Stomach (tissue), 9 donors: ENCODE data around the gene CKAP2. TPM values are rescaled to one million over a fixed set of nuclear protein-coding genes. Genes with fewer than 3 reads are reported as not detected.

Source experiments
- DNase-seq, 2 donors: peaks; one replicate each; pipeline versions ENCODE4 v3.0.0 to v3.0.0-alpha.2; 2013 to 2019
- H3K27ac ChIP-seq, 5 donors: fragments of 200-600 bp in 4 of 5; sonication (generic) in 4 of 5; one replicate each; pipeline ENCODE4 v1.5.1; 2013 to 2019; ENCODE audit warnings: mild to moderate bottlenecking in 1 of 5, moderate library complexity in 1 of 5
- H3K27me3 ChIP-seq, 3 donors: fragments of 200-600 bp; sonication (generic); one replicate each; pipeline ENCODE4 v1.5.1; 2017 to 2019; ENCODE audit warnings: mixed run types in 1 of 3
- H3K36me3 ChIP-seq, 4 donors: fragments of 200-600 bp; sonication (generic); 1 replicate in 3 of 4; 2 replicates in 1 of 4; pipeline ENCODE4 v1.5.1; 2016 to 2019
- H3K4me1 ChIP-seq, 4 donors: fragments of 200-600 bp; sonication (generic); one replicate each; pipeline ENCODE4 v1.5.1; 2016 to 2019
- H3K4me3 ChIP-seq, 4 donors: fragments of 200-600 bp; sonication (generic) in 3 of 4; one replicate each; pipeline ENCODE4 v1.5.1; 2016 to 2019; ENCODE audit warnings: mild to moderate bottlenecking in 1 of 4
- H3K9me3 ChIP-seq, 4 donors: fragments of 200-600 bp; sonication (generic); one replicate each; pipeline ENCODE4 v1.5.1; 2016 to 2019
- EP300 ChIP-seq: sonication (generic); formaldehyde crosslinking; IDR thresholded peaks from one replicate; pipeline ENCODE4 v1.6.1; 2017; ENCODE audit warnings: antibody characterized with exemption
- POLR2A ChIP-seq, 4 donors: fragments of 450-650 bp; IDR thresholded peaks; one replicate each; pipeline ENCODE4 v1.6.1; 2016; ENCODE audit warnings: antibody characterized with exemption in 4 of 4, control low read depth in 2 of 4, mild to moderate bottlenecking in 1 of 4, moderate library complexity in 1 of 4
- POLR2AphosphoS5 ChIP-seq, 3 donors: sonication (generic); formaldehyde crosslinking; IDR thresholded peaks; one replicate each; pipeline ENCODE4 v1.6.1; 2016; ENCODE audit warnings: antibody characterized with exemption in 3 of 3
- whole genome bisulfite sequencing, 5 donors: extraction: QIAGEN DNeasy Blood & Tissue Kit in 3 of 5; methylation state at CpG; one replicate each; pipeline versions ENCODE4 v1.1.5 to v1.1.7; 2013 to 2018; 5-methylcytosine and 5-hydroxymethylcytosine counted together
- intact Hi-C: fragments of 100-400 bp; cut with DNase I; formaldehyde crosslinking; loops from one replicate; pipeline ENCODE4 v1.15.1; 2023; ENCODE audit warnings: low total_unique reads
- polyA plus RNA-seq, 3 donors: library from polyadenylated mRNA; stranded (reverse); fragments of 200-250 nt; gene quantifications; one replicate each; pipeline ENCODE4 v1.2.3, GENCODE V29; 2013
- total RNA-seq, 5 donors: library from RNA; depleted of rRNA; stranded (reverse); fragments of >200 nt; gene quantifications; one replicate each; pipeline versions ENCODE4 v1.1.0 to v1.2.3, GENCODE V29; 2014 to 2016
- TF ChIP-seq, protein P1 (sequence below), 7 experiments: fragments of 450-650 bp in 4 of 7; fragments of 200-600 bp in 3 of 7; sonication (generic) in 3 of 7; IDR thresholded peaks; one replicate each; pipeline ENCODE4 v1.5.1; 2016 to 2019; ENCODE audit warnings: antibody characterized with exemption in 7 of 7, control low read depth in 2 of 7, mild to moderate bottlenecking in 1 of 7
- donor health status: healthy with polysubstance abuse.
- donor health status: Bipolar disorder and iron deficiency.
- donor health status: healthy.

Gene CKAP2
- total and polyA plus RNA-seq, 8 donors = 2.3 to 31.6 (median 12.5) TPM

DNA sequence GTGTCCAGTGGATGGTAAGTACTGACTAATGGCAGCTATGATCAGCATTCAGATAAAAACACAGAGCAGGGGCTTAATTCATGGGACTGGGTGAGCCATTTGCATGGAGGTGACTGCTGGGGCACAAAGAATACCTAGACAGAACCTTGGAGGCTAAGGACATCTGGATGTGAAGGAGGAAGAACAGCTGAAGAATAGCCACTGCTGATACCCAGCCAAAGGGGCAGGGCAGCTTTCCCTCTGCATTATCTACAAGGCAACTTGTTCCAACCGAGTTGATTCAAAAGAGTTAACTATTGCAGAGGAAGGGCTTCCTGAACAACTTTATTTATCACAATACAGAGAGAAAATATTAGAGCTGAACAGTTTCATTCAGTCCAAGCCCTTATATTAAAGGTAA lies 36.2 kb upstream of the CKAP2 start:
- H3K9me3 ChIP-seq = no peaks in the 10 kb centered on the region
- no peaks in the 10 kb centered on the region for H3K4me1 ChIP-seq
- peaks cover 38 to 100% (median 99%) of the 10 kb centered on the region in 4 donors for H3K36me3 ChIP-seq
- no peak overlapping the region for H3K27ac ChIP-seq
- intact Hi-C loops = no loop called here
- DNase-seq = no peak
- TF ChIP-seq POLR2AphosphoS5 (IDR thresholded peaks at IDR 0.05) (no peak), EP300 (no peak), POLR2A (IDR thresholded peaks at IDR 0.05) (no peak)
- TF ChIP-seq, protein P1, sequence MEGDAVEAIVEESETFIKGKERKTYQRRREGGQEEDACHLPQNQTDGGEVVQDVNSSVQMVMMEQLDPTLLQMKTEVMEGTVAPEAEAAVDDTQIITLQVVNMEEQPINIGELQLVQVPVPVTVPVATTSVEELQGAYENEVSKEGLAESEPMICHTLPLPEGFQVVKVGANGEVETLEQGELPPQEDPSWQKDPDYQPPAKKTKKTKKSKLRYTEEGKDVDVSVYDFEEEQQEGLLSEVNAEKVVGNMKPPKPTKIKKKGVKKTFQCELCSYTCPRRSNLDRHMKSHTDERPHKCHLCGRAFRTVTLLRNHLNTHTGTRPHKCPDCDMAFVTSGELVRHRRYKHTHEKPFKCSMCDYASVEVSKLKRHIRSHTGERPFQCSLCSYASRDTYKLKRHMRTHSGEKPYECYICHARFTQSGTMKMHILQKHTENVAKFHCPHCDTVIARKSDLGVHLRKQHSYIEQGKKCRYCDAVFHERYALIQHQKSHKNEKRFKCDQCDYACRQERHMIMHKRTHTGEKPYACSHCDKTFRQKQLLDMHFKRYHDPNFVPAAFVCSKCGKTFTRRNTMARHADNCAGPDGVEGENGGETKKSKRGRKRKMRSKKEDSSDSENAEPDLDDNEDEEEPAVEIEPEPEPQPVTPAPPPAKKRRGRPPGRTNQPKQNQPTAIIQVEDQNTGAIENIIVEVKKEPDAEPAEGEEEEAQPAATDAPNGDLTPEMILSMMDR (IDR thresholded peaks at IDR 0.05) = no peak
- no peaks in the 10 kb centered on the region for H3K27me3 ChIP-seq
- no peak overlapping the region for H3K4me3 ChIP-seq
- WGBS, 5 donors = 14 to 35% (median 18%) methylated on average over 1 of the region's 1 CpG

GRCh38 chr13:52421216-52421615 lies 34.1 kb upstream of the CKAP2 start:
- no peak for DNase-seq
- intact Hi-C loops = no loop called here
- Histone ChIP-seq H3K27me3 (no peaks in the 10 kb centered on the region), H3K4me3 (no peak overlapping the region), H3K4me1 (no peaks in the 10 kb centered on the region), H3K27ac (no peak overlapping the region), H3K36me3 (peaks cover 39 to 100% (median 98%) of the 10 kb centered on the region in 4 donors), H3K9me3 (no peaks in the 10 kb centered on the region)
- 76 to 98% (median 97%) methylated on average over 3 of the region's 3 CpGs for WGBS, 5 donors
- TF ChIP-seq POLR2A (IDR thresholded peaks at IDR 0.05) (no peak), EP300 (no peak), POLR2AphosphoS5 (IDR thresholded peaks at IDR 0.05) (no peak)
- TF ChIP-seq, protein P1 (IDR thresholded peaks at IDR 0.05) = no peak

- Histone ChIP-seq H3K27ac (peak overlapping the region in 1 of 5 donors; percentile 14), H3K9me3 (no peaks in the 10 kb centered on the region), H3K27me3 (no peaks in the 10 kb centered on the region), H3K4me3 (no peak overlapping the region), H3K36me3 (peaks cover 26 to 91% (median 89%) of the 10 kb centered on the region in 4 donors), H3K4me1 (peaks cover 0 to 21% (median 10%) of the 10 kb centered on the region in 4 donors)
- intact Hi-C loops = no loop called here
- no peak for TF ChIP-seq EP300
- TF ChIP-seq POLR2AphosphoS5 (IDR thresholded peaks at IDR 0.05) = peak in 1 of 3 donors; percentile 39
- 25 to 50% (median 31%) methylated on average over 2 of the region's 2 CpGs for WGBS, 5 donors
- DNase-seq = peak; percentile 31 to 74
These were observed 27.0 kb upstream of the CKAP2 start for GRCh38 chr13:52428295-52428694.

DNA sequence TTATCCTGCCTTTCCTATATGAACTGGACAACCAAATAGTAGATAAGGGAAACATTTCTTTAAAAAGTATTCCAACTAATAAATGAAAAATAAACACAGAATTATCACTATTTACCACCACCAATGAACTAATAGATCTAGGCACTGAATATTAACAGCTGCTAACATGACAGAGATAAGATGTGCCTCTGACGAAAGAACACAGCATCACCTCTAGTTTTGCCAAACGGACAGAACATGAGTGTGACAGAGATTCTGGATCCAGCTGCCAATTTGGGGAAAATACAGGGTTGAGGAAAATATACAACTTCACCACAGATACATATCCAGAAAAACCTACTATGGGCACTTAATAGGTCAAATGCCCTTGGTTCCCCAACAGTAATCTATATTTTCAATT lies 22.8 kb upstream of the CKAP2 start:
- Histone ChIP-seq H3K4me3 (no peak overlapping the region), H3K4me1 (peaks cover 0 to 20% (median 10%) of the 10 kb centered on the region in 4 donors), H3K9me3 (no peaks in the 10 kb centered on the region), H3K36me3 (peaks cover 30 to 94% (median 87%) of the 10 kb centered on the region in 4 donors), H3K27ac (no peak overlapping the region), H3K27me3 (no peaks in the 10 kb centered on the region)
- 55 to 83% (median 70%) methylated on average over 2 of the region's 2 CpGs for WGBS, 5 donors
- DNase-seq = no peak
- intact Hi-C loops = no loop called here
- TF ChIP-seq, protein P1 (IDR thresholded peaks at IDR 0.05) = no peak
- TF ChIP-seq POLR2A (IDR thresholded peaks at IDR 0.05) = no peak
- no peak for TF ChIP-seq EP300
- TF ChIP-seq POLR2AphosphoS5 (IDR thresholded peaks at IDR 0.05) = no peak

GRCh38 chr13:52446265-52446664 lies 9.0 kb upstream of the CKAP2 start:
- peaks cover 15 to 47% (median 31%) of the 10 kb centered on the region in 4 donors for H3K4me1 ChIP-seq
- DNase-seq = no peak
- TF ChIP-seq, protein P1 (IDR thresholded peaks at IDR 0.05) = no peak
- TF ChIP-seq POLR2AphosphoS5 (IDR thresholded peaks at IDR 0.05) (no peak), POLR2A (IDR thresholded peaks at IDR 0.05) (no peak), EP300 (no peak)
- H3K36me3 ChIP-seq = peaks cover 0 to 22% (median 13%) of the 10 kb centered on the region in 4 donors
- H3K27ac ChIP-seq = no peak overlapping the region
- WGBS, 5 donors = 69 to 85% (median 82%) methylated on average over 1 of the region's 1 CpG
- no peaks in the 10 kb centered on the region for H3K27me3 ChIP-seq
- intact Hi-C loops = no loop called here
- H3K4me3 ChIP-seq = no peak overlapping the region
- H3K9me3 ChIP-seq = no peaks in the 10 kb centered on the region
